ENCODE data around the gene IQCB1. TPM values are rescaled to one million over a fixed set of nuclear protein-coding genes. Genes with fewer than 3 reads are reported as not detected.

Gene IQCB1
- total RNA-seq (10 to 100 TPM; 24.9 to 44.5 (median 25.9) TPM), total RNA-seq (29.4 to 101 (median 39.3) reads per million in 29 experiments)
- 42.4 TPM for total RNA-seq (2013)

DNA sequence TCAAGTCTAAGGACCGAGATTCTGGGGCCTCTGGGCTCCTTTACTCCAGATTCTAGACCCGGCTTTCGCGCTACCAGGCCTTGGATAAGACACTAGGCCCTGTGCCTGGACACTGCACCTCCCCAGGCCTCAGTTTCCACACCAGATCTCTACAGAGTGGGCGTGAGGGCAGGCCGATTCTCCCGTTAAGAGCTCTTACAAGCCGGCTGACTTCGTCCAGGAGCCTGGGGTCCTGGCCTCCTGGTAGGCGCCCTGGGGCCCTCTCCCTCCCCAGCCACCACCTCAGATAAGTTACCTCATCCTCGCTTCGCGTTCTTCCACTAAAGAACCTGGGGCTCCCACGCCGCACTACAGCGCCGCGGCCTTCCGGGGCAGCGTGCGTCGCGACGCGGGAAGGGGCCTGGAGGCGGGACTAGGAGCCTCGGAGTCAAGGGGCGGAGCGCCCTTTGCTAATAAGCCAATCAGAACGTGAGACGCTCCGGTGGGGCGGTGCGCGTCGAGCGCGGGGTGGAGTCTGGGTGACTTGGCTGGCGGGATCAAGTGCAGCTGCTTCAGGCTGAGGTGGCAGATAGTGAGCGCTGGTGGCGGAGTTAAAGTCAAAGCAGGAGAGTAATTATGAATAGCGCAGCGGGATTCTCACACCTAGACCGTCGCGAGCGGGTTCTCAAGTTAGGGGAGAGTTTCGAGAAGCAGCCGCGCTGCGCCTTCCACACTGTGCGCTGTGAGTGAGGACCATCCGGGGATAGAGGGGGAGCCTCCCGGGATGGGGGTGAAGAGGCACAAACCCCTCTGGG, at the start of gene IQCB1, which contains the start of gene EAF2:
TSS of gene IQCB1 (minus strand) at position 390 of the 794 bp plus-strand sequence. CDS start 6,100 bp downstream, outside the sequence.
TSS of gene EAF2 (plus strand) at position 539 of the 794 bp plus-strand sequence. CDS start at position 616, 77 bp downstream.
- peak within 1 kb of the TSS; percentile 91 to 95 for H3K27ac Mint-ChIP-seq

GRCh38 chr3:121883507-121883906, 48.6 kb upstream of the IQCB1 start:
- ChIA-PET CTCF (interaction anchor here in 1 of 2 donors (0.7 kb wide), 1 partner anchor 19 kb away, joined by 4 read pairs; no protein-coding TSS in a partner anchor), POLR2A (no interaction called here)
- no peak overlapping the region for H3K4me3 Mint-ChIP-seq
- H3K36me3 Mint-ChIP-seq = peaks cover 12% of the 10 kb centered on the region
- no peaks in the 10 kb centered on the region for H3K9me3 Mint-ChIP-seq
- Histone ChIP-seq H3K27ac (ENCODE audit: low read length) (no peak overlapping the region), H3K4me1 (ENCODE audit: control insufficient read depth in 1 of 2, extremely low read depth in 1 of 2, insufficient read depth in 2 of 2, low read length in 2 of 2) (no peaks in the 10 kb centered on the region), H3K27me3 (replicated peaks in 1 of 2; ENCODE audit: control insufficient read depth in 2 of 2, extremely low read depth in 1 of 2, insufficient read depth in 2 of 2, low read length in 1 of 2) (no peaks in the 10 kb centered on the region), H3K9me3 (no peaks in the 10 kb centered on the region), H3K36me3 (ENCODE audit: control insufficient read depth in 2 of 2, extremely low read depth in 1 of 2, insufficient read depth in 1 of 2, low read length in 1 of 2) (no peaks in the 10 kb centered on the region), H3K4me3 (ENCODE audit: control insufficient read depth in 1 of 2, extremely low read depth in 1 of 2, low read length in 1 of 2) (no peak overlapping the region)
- no peak overlapping the region for H3K27ac Mint-ChIP-seq
- DNase-seq (peak in 1 of 35 experiments; percentile 6), ATAC-seq (replicated peaks in 1 of 4) (no peak)
- no CpG with 5 or more reads among the region's 1 CpG for WGBS (ENCODE audit: insufficient coverage)
- H3K4me1 Mint-ChIP-seq = no peaks in the 10 kb centered on the region
- no peaks in the 10 kb centered on the region for H3K27me3 Mint-ChIP-seq

More for the DNA sequence above, at the start of gene IQCB1, which contains the start of gene EAF2:
- ChIA-PET POLR2A (interaction anchor here in 1 of 2 donors (0.6 to 1.0 kb wide), 6 partner anchors 14 to 583 kb away, joined by 3 to 7 read pairs (median 4); partner anchors contain the start of genes FAM162A, GOLGB1 and HCLS1), CTCF (interaction anchor here in 1 of 2 donors (0.6 to 0.8 kb wide), 2 partner anchors 10 to 174 kb away, joined by 3 read pairs; partner anchors contain the start of gene HCLS1)
- Histone ChIP-seq H3K27ac (ENCODE audit: low read length) (peak within 1 kb of the TSS; percentile 89), H3K9me3 (no peaks in the 10 kb centered on the region), H3K36me3 (ENCODE audit: control insufficient read depth in 2 of 2, extremely low read depth in 1 of 2, insufficient read depth in 1 of 2, low read length in 1 of 2) (peaks cover 0 to 19% of the 10 kb centered on the region in 2 donors), H3K27me3 (replicated peaks in 1 of 2; ENCODE audit: control insufficient read depth in 2 of 2, extremely low read depth in 1 of 2, insufficient read depth in 2 of 2, low read length in 1 of 2) (no peaks in the 10 kb centered on the region), H3K4me1 (ENCODE audit: control insufficient read depth in 1 of 2, extremely low read depth in 1 of 2, insufficient read depth in 2 of 2, low read length in 2 of 2) (peaks cover 19 to 20% of the 10 kb centered on the region in 2 experiments), H3K4me3 (ENCODE audit: control insufficient read depth in 1 of 2, extremely low read depth in 1 of 2, low read length in 1 of 2) (peak within 1 kb of the TSS; percentile 75 to 88)
- Mint-ChIP-seq H3K36me3 (peaks cover 20% of the 10 kb centered on the region), H3K27me3 (no peaks in the 10 kb centered on the region), H3K4me1 (peaks cover 51 to 57% (median 56%) of the 10 kb centered on the region in 3 donors), H3K4me3 (peak within 1 kb of the TSS; percentile 90 to 98 (median 95)), H3K9me3 (no peaks in the 10 kb centered on the region)
- DNase-seq = peak; percentile 89 to 98 (median 94)
- WGBS (ENCODE audit: insufficient coverage) = under 1% methylated on average over 48 of the region's 54 CpGs
- ATAC-seq (replicated peaks in 1 of 4) = peak; percentile 97 to 100 (median 98)

GRCh38 chr3:121878411-121878810, 43.6 kb upstream of the IQCB1 start:
- no peak overlapping the region for H3K4me3 ChIP-seq (ENCODE audit: control insufficient read depth in 1 of 2, extremely low read depth in 1 of 2, low read length in 1 of 2)
- Mint-ChIP-seq H3K4me1 (no peaks in the 10 kb centered on the region), H3K27ac (no peak overlapping the region), H3K36me3 (peaks cover 5% of the 10 kb centered on the region), H3K9me3 (no peaks in the 10 kb centered on the region), H3K4me3 (no peak overlapping the region), H3K27me3 (no peaks in the 10 kb centered on the region)
- CTCF ChIA-PET = no interaction called here
- H3K27me3 ChIP-seq (replicated peaks in 1 of 2; ENCODE audit: control insufficient read depth in 2 of 2, extremely low read depth in 1 of 2, insufficient read depth in 2 of 2, low read length in 1 of 2) = no peaks in the 10 kb centered on the region
- no peaks in the 10 kb centered on the region for H3K36me3 ChIP-seq (ENCODE audit: control insufficient read depth in 2 of 2, extremely low read depth in 1 of 2, insufficient read depth in 1 of 2, low read length in 1 of 2)
- DNase-seq (no peak), ATAC-seq (replicated peaks in 1 of 4) (no peak)
- no peak overlapping the region for H3K27ac ChIP-seq (ENCODE audit: low read length)
- 100% methylated on average over 1 of the region's 1 CpG for WGBS (ENCODE audit: insufficient coverage)
- no peaks in the 10 kb centered on the region for H3K4me1 ChIP-seq (ENCODE audit: control insufficient read depth in 1 of 2, extremely low read depth in 1 of 2, insufficient read depth in 2 of 2, low read length in 2 of 2)
- H3K9me3 ChIP-seq = no peaks in the 10 kb centered on the region
- POLR2A ChIA-PET = no interaction called here

GRCh38 chr3:121871430-121871829, 36.6 kb upstream of the IQCB1 start:
- DNase-seq (no peak), ATAC-seq (replicated peaks in 1 of 4) (no peak)
- Mint-ChIP-seq H3K36me3 (peaks cover 15% of the 10 kb centered on the region), H3K9me3 (no peaks in the 10 kb centered on the region), H3K4me3 (no peak overlapping the region), H3K27ac (no peak overlapping the region), H3K4me1 (no peaks in the 10 kb centered on the region), H3K27me3 (no peaks in the 10 kb centered on the region)
- Histone ChIP-seq H3K27me3 (replicated peaks in 1 of 2; ENCODE audit: control insufficient read depth in 2 of 2, extremely low read depth in 1 of 2, insufficient read depth in 2 of 2, low read length in 1 of 2) (no peaks in the 10 kb centered on the region), H3K27ac (ENCODE audit: low read length) (no peak overlapping the region), H3K4me3 (ENCODE audit: control insufficient read depth in 1 of 2, extremely low read depth in 1 of 2, low read length in 1 of 2) (no peak overlapping the region), H3K4me1 (ENCODE audit: control insufficient read depth in 1 of 2, extremely low read depth in 1 of 2, insufficient read depth in 2 of 2, low read length in 2 of 2) (no peaks in the 10 kb centered on the region), H3K36me3 (ENCODE audit: control insufficient read depth in 2 of 2, extremely low read depth in 1 of 2, insufficient read depth in 1 of 2, low read length in 1 of 2) (no peaks in the 10 kb centered on the region), H3K9me3 (no peaks in the 10 kb centered on the region)
- WGBS (ENCODE audit: insufficient coverage) = no CpG with 5 or more reads among the region's 1 CpG
- POLR2A ChIA-PET = interaction anchor here in 1 of 2 donors (0.6 kb wide), 1 partner anchor 101 kb away, joined by 4 read pairs; no protein-coding TSS in a partner anchor
- CTCF ChIA-PET = no interaction called here

DNA sequence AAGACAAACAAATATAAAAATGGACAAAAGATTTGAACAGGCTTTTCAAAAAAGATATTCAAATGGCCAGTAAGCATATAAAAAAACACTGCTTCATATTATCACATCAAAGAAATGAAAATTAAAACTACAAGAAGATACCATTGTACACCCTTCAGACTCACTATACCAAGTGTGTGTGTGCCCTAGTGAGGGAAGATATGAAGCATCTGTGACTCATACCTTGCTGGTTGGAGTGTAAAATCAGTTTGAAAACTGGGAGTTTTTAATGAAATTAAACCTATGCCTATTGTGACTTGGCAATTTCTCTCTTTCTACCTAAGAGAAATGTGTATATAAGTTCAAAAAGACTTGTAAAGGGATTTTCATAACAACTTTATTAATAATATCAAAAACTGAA, 35.9 kb upstream of the IQCB1 start:
- Histone ChIP-seq H3K36me3 (ENCODE audit: control insufficient read depth in 2 of 2, extremely low read depth in 1 of 2, insufficient read depth in 1 of 2, low read length in 1 of 2) (no peaks in the 10 kb centered on the region), H3K27ac (ENCODE audit: low read length) (no peak overlapping the region), H3K27me3 (replicated peaks in 1 of 2; ENCODE audit: control insufficient read depth in 2 of 2, extremely low read depth in 1 of 2, insufficient read depth in 2 of 2, low read length in 1 of 2) (no peaks in the 10 kb centered on the region), H3K4me1 (ENCODE audit: control insufficient read depth in 1 of 2, extremely low read depth in 1 of 2, insufficient read depth in 2 of 2, low read length in 2 of 2) (no peaks in the 10 kb centered on the region), H3K9me3 (no peaks in the 10 kb centered on the region), H3K4me3 (ENCODE audit: control insufficient read depth in 1 of 2, extremely low read depth in 1 of 2, low read length in 1 of 2) (no peak overlapping the region)
- Mint-ChIP-seq H3K36me3 (peaks cover 21% of the 10 kb centered on the region), H3K9me3 (no peaks in the 10 kb centered on the region), H3K27ac (no peak overlapping the region), H3K27me3 (no peaks in the 10 kb centered on the region), H3K4me3 (no peak overlapping the region), H3K4me1 (no peaks in the 10 kb centered on the region)
- ChIA-PET POLR2A (no interaction called here), CTCF (no interaction called here)
- DNase-seq = no peak
- ATAC-seq (replicated peaks in 1 of 4) = no peak

DNA sequence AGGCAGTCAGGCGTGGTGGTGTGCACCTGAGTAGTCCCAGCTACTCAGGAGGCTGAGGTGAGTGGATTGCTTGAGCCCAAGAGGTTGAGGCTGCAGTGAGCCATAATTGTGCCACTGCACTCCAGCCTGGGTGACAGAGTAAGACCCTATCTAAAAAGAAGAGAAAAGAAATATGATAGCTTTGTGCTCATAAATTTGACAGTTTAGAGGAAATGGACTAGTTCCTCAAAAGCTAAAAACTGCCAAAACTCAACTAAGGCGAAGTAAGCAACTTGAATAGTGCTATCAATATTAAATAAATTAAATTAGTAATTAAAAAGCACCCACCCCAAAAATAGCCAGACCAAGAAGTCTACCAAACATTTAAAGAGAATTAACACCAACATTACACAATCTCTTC, 34.9 kb upstream of the IQCB1 start:
- ATAC-seq (replicated peaks in 1 of 4) (no peak), DNase-seq (no peak)
- Mint-ChIP-seq H3K27ac (no peak overlapping the region), H3K9me3 (no peaks in the 10 kb centered on the region), H3K36me3 (peaks cover 21% of the 10 kb centered on the region), H3K4me3 (no peak overlapping the region), H3K4me1 (no peaks in the 10 kb centered on the region), H3K27me3 (no peaks in the 10 kb centered on the region)
- Histone ChIP-seq H3K36me3 (ENCODE audit: control insufficient read depth in 2 of 2, extremely low read depth in 1 of 2, insufficient read depth in 1 of 2, low read length in 1 of 2) (no peaks in the 10 kb centered on the region), H3K27ac (ENCODE audit: low read length) (no peak overlapping the region), H3K4me3 (ENCODE audit: control insufficient read depth in 1 of 2, extremely low read depth in 1 of 2, low read length in 1 of 2) (no peak overlapping the region), H3K4me1 (ENCODE audit: control insufficient read depth in 1 of 2, extremely low read depth in 1 of 2, insufficient read depth in 2 of 2, low read length in 2 of 2) (no peaks in the 10 kb centered on the region), H3K27me3 (replicated peaks in 1 of 2; ENCODE audit: control insufficient read depth in 2 of 2, extremely low read depth in 1 of 2, insufficient read depth in 2 of 2, low read length in 1 of 2) (no peaks in the 10 kb centered on the region), H3K9me3 (no peaks in the 10 kb centered on the region)
- 100% methylated on average over 1 of the region's 2 CpGs for WGBS (ENCODE audit: insufficient coverage)
- ChIA-PET CTCF (no interaction called here), POLR2A (no interaction called here)

Data from T-cell (primary cell).